DND-41 (cell line): ENCODE measurements around the gene TECR.
A peak's percentile ranks its signal among the peaks of the same experiment; 100 is the strongest.
"Not testable (repeated sequence)": the region's sequence is repeated elsewhere in the genome, so short reads cannot be mapped to it uniquely, and the experiment has no call there.

Experiments used
- ATAC-seq: fragments of 200-7000 bp; cut with Tn5 transposase; 3 replicates; pipeline ENCODE4 v1.9.1; 2021; ENCODE audit warnings: low read depth; ENCODE audit not compliant: insufficient read depth
- DNase-seq: peaks from one replicate; pipeline ENCODE4 v3.0.0-alpha.2; 2020
- H2AFZ ChIP-seq: 2 replicates; pipeline ENCODE4 v1.6.0; 2012; ENCODE audit warnings: low read depth, low read length
- H3K27ac ChIP-seq: 2 replicates; pipeline ENCODE4 v1.5.1; 2012; ENCODE audit warnings: low read length, inconsistent platforms
- H3K27me3 ChIP-seq: fragments of 200-600 bp; sonication (generic); 2 replicates; pipeline ENCODE4 v1.6.0; 2012; ENCODE audit warnings: low read length, mild to moderate bottlenecking, inconsistent platforms; ENCODE audit not compliant: insufficient read depth, poor library complexity
- H3K36me3 ChIP-seq: 2 replicates; pipeline ENCODE4 v1.5.1; 2012; ENCODE audit warnings: low read length, inconsistent platforms; ENCODE audit not compliant: insufficient read depth
- H3K4me1 ChIP-seq: 2 replicates; pipeline ENCODE4 v1.5.1; 2012; ENCODE audit warnings: mild to moderate bottlenecking, low read length; ENCODE audit not compliant: insufficient read depth
- H3K4me2 ChIP-seq: 2 replicates; pipeline ENCODE4 v1.6.0; 2012; ENCODE audit warnings: mild to moderate bottlenecking, moderate library complexity, low read length, inconsistent platforms; ENCODE audit not compliant: insufficient read depth
- H3K4me3 ChIP-seq, 2 experiments: fragments of 200-600 bp in 1 of 2; shearing (Covaris generic) in 1 of 2; 2 replicates each; pipeline ENCODE4 v1.5.1; 2012 to 2016; ENCODE audit warnings: inconsistent platforms in 2 of 2, low read length in 2 of 2, mild to moderate bottlenecking in 2 of 2, low read depth in 1 of 2, moderate library complexity in 1 of 2
- H3K79me2 ChIP-seq: 2 replicates; pipeline ENCODE4 v1.6.0; 2012; ENCODE audit warnings: low read length, inconsistent platforms; ENCODE audit not compliant: insufficient read depth
- H3K9ac ChIP-seq: 2 replicates; pipeline ENCODE4 v1.6.0; 2012; ENCODE audit warnings: low read depth, mild to moderate bottlenecking, inconsistent platforms, low read length, moderate library complexity
- H3K9me3 ChIP-seq: 2 replicates; pipeline ENCODE4 v1.5.1; 2012; ENCODE audit warnings: low read length, moderate library complexity, mild to moderate bottlenecking, inconsistent platforms; ENCODE audit not compliant: insufficient read depth, severe bottlenecking
- H4K20me1 ChIP-seq: 2 replicates; pipeline ENCODE4 v1.6.0; 2012; ENCODE audit warnings: low read length; ENCODE audit not compliant: insufficient read depth
- CTCF ChIP-seq: IDR thresholded peaks from 2 replicates; pipeline ENCODE4 v1.5.1; 2012; ENCODE audit warnings: borderline replicate concordance, low read length, moderate library complexity, mild to moderate bottlenecking; ENCODE audit not compliant: poor library complexity, severe bottlenecking; ENCODE audit errors: extremely low read depth
- EZH2 ChIP-seq: IDR thresholded peaks from 3 replicates; pipeline ENCODE4 v1.6.1; 2012; ENCODE audit warnings: borderline replicate concordance, low read depth, mild to moderate bottlenecking, moderate library complexity, low read length, inconsistent platforms; ENCODE audit not compliant: severe bottlenecking

TECR gene

GRCh38 chr19:14502334-14503092 is 26.9 kb upstream of the TECR start:
- H3K27ac ChIP-seq: no peak overlapping the region
- H3K4me1 ChIP-seq: peaks cover 23% of the 10 kb centered on the region
- no peaks in the 10 kb centered on the region for H3K36me3 ChIP-seq
- TF ChIP-seq EZH2: no peak
- no peak for TF ChIP-seq CTCF
- H3K9me3 ChIP-seq: no peaks in the 10 kb centered on the region
- H3K79me2 ChIP-seq: no peaks in the 10 kb centered on the region
- no peak overlapping the region for H3K4me2 ChIP-seq
- no peaks in the 10 kb centered on the region for H4K20me1 ChIP-seq
- ATAC-seq: no peak
- H3K27me3 ChIP-seq: no peaks in the 10 kb centered on the region
- DNase-seq: no peak
- H2AFZ ChIP-seq: no peak overlapping the region
- no peak overlapping the region for H3K4me3 ChIP-seq
- no peak overlapping the region for H3K9ac ChIP-seq

- Histone ChIP-seq H4K20me1 (no peaks in the 10 kb centered on the region), H3K27ac (no peak overlapping the region), H2AFZ (no peak overlapping the region), H3K4me2 (no peak overlapping the region), H3K4me3 (no peak overlapping the region), H3K9ac (no peak overlapping the region), H3K9me3 (no peaks in the 10 kb centered on the region), H3K36me3 (no peaks in the 10 kb centered on the region), H3K4me1 (peaks cover 25% of the 10 kb centered on the region), H3K79me2 (no peaks in the 10 kb centered on the region), H3K27me3 (no peaks in the 10 kb centered on the region)
- ATAC-seq (no peak), DNase-seq (no peak)
- TF ChIP-seq EZH2 (no peak), CTCF (no peak)
Measured at GRCh38 chr19:14503285-14503684, 26.1 kb upstream of the TECR start.

GRCh38 chr19:14504575-14504974 is 24.8 kb upstream of the TECR start:
- not testable (repeated sequence) for H3K9me3 ChIP-seq, DNase-seq, H3K36me3 ChIP-seq, ATAC-seq, H3K4me2 ChIP-seq, H3K4me3 ChIP-seq, H3K27ac ChIP-seq, H3K79me2 ChIP-seq, H3K9ac ChIP-seq, H3K27me3 ChIP-seq, H2AFZ ChIP-seq, H4K20me1 ChIP-seq
- H3K4me1 ChIP-seq: peaks cover 25% of the 10 kb centered on the region

- DNase-seq: peak; percentile 67
- 0 out of 2 replicates have a peak overlapping the region, but pooled peaks have one; percentile 5 for H3K9ac ChIP-seq
- H2AFZ ChIP-seq: 0 out of 2 replicates have a peak overlapping the region, but pooled peaks have one; percentile 1
- H4K20me1 ChIP-seq: no peaks in the 10 kb centered on the region
- H3K79me2 ChIP-seq: no peaks in the 10 kb centered on the region
- H3K4me3 ChIP-seq: no peak overlapping the region
- no peaks in the 10 kb centered on the region for H3K27me3 ChIP-seq
- peak overlapping the region; percentile 63 for H3K27ac ChIP-seq
- H3K4me1 ChIP-seq: peaks cover 25% of the 10 kb centered on the region
- no peak overlapping the region for H3K4me2 ChIP-seq
- ATAC-seq: peak; percentile 48
- H3K36me3 ChIP-seq: no peaks in the 10 kb centered on the region
- no peaks in the 10 kb centered on the region for H3K9me3 ChIP-seq
- TF ChIP-seq CTCF: peak; percentile 76
- no peak for TF ChIP-seq EZH2
Measured at GRCh38 chr19:14505488-14506239, 23.7 kb upstream of the TECR start.
